Forelimb muscle (tissue), 1 donor: ENCODE data around the gene TRAF4. TPM values are rescaled to one million over a fixed set of nuclear protein-coding genes. Genes with fewer than 3 reads are reported as not detected.
"Not testable (repeated sequence)": the region's sequence is repeated elsewhere in the genome, so short reads cannot be mapped to it uniquely, and the experiment has no call there.

Experiments
- DNase-seq: peaks from one replicate; pipeline ENCODE4 v3.0.0-alpha.2; 2013; ENCODE audit warnings: low read depth
- polyA plus RNA-seq: library from polyadenylated mRNA; unstranded; fragments of 120-200 nt; gene quantifications from one replicate; pipeline ENCODE4 v1.2.1, GENCODE V29; 2013; ENCODE audit not compliant: insufficient read length

Gene TRAF4
- polyA plus RNA-seq, 1 donor = 53.6 TPM

DNA sequence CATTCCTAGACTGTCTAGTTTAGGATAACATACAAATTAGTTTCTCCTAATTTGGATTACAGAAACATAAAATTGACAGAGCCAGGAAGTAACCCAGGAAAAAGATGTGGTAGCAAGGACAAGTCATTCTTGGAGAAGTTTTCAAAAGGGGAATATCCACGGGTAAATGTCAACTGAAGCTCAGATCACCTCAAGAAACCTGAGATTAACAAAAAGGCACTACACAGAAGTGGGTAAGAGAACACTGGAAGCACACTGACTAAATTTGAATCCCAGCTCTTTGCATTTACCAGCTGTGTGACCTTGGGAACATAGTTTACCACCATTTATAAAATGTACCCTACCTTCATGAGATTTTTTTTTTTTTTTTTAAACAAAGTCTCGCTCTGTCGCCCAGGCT is 39.4 kb downstream of the TRAF4 start:
- no peak for DNase-seq

DNA sequence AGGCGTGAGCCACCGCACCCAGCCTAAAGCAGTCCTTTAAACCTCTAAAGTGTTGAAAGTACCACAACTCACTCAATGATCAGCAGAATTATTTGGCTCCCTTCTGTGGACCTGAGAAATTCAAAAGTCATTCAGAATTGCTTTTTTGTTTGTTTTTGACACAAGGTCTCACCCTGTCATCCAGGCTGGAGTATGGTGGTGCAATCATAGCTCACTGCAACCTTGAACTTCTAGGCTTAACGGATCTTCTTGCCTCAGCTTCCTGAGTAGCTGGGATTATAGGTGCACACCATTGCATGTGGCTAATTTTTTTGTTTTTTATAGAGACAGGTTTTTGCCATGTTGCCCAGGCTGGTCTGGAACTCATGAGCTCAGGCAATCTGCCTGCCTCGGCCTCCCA is 44.3 kb downstream of the TRAF4 start:
- DNase-seq = no peak

DNA sequence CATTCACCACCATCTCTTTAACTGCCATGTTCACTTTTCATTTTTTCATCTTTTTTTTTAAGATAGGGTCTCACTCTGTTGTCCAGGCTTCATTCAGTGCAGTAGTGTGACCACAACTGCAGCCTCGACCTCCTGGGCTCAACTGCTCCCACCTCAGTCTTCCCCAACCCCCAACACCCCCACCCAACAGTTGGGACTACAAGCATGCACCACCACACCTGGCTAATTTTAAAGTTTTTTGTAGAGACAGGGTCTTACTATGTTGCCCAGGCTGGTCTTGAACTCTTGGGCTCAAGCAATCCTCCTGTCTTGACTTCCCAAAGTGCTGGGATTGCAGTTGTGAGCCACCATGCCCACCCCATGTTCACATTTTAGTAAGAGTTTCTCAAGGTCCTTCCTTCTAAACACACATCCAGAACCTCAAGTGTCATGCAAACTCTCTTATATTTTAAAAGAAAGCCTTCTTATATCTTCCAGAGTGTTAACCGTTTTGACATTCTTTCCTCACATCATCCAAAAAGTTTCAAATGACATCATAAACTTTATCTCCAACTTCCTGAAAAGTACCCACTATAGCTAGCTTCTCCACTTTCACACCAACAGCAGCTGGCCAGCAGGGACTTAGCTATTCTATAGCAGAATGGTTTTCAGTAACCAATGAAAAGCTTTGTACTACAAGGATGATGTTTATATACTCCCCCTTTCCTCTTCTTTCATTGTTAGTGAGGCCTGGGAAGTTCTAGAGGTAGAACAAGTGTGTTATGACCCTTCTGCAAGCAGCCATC is 49.3 kb downstream of the TRAF4 start:
- DNase-seq = no peak

DNA sequence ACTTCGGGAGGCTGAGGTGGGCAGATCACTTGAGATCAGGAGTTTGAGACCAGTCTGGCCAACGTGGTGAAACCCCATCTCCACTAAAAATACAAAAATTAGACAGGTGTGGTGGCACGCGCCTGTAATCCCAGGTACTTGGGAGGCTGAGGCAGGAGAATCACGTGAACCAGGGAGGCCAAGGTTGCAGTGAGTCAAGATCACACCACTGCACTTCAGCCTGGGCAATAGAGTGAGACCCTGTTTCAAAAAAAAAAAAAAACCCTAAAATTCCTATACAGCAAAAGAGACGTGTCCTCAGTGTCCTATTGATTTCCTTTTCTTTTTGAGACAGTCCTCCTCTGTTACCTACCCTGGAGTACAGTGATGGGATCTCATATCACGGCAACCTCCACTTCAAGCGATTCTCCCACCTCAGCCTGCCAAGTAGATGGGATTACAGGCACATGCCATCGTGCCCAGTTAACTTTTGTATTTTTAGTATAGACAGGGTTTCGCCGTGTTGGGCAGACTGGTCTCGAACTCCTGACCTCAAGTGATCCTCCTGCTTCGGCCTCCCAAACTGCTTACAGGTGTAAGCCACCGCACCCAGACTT is 51.1 kb downstream of the TRAF4 start:
- not testable (repeated sequence) for DNase-seq

DNA sequence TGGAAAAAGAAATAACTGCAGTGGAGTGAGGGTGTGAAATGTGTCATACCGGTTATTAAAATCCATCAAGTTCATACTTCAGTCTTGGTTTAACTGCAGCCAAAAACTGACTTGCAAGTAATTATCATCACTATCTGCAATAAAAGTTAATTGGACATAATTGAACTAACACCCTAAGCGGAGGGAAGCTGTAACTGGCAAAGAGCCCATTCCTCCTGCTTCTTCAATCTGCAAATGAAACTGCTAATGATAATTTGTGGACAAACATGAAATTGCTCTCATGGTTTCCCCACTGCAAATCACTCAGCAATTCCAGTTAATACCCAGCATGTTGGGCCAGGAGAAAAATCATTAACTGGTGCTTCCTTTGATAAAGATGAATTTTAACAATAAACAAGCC is 52.3 kb downstream of the TRAF4 start:
- no peak for DNase-seq

Other genes starting within 250 kb of the TRAF4 start
- not detected for gene FOXN1, start 237.7 kb upstream of the TRAF4 start, polyA plus RNA-seq
- gene UNC119, start 191.4 kb upstream of the TRAF4 start, polyA plus RNA-seq = 10.7 TPM
- gene PIGS, start 172.5 kb upstream of the TRAF4 start, polyA plus RNA-seq = 44.4 TPM
- 1.4 TPM for gene ALDOC, start 167.1 kb upstream of the TRAF4 start, polyA plus RNA-seq
- 18.5 TPM for gene SPAG5, start 145.0 kb upstream of the TRAF4 start, polyA plus RNA-seq
- gene RSKR, start 129.8 kb upstream of the TRAF4 start, polyA plus RNA-seq = 17.3 TPM
- gene BLTP2, start 98.9 kb upstream of the TRAF4 start, polyA plus RNA-seq = 50.6 TPM
- gene SDF2, start 82.1 kb upstream of the TRAF4 start, polyA plus RNA-seq = 34.8 TPM
- 38.9 TPM for gene SUPT6H, start 81.8 kb upstream of the TRAF4 start, polyA plus RNA-seq
- 3.1 TPM for gene PROCA1, start 32.1 kb upstream of the TRAF4 start, polyA plus RNA-seq
- 61.9 TPM for gene RAB34, start 26.1 kb upstream of the TRAF4 start, polyA plus RNA-seq
- 1,425 TPM for gene RPL23A, start 24.0 kb upstream of the TRAF4 start, polyA plus RNA-seq
- gene TLCD1, start 17.8 kb upstream of the TRAF4 start, polyA plus RNA-seq = 4.2 TPM
- gene NEK8, start 15.2 kb upstream of the TRAF4 start, polyA plus RNA-seq = 3.3 TPM
- 13.2 TPM for gene FAM222B, start 98.8 kb downstream of the TRAF4 start, polyA plus RNA-seq
- gene ERAL1, start 111.0 kb downstream of the TRAF4 start, polyA plus RNA-seq = 42.0 TPM
- 72.4 TPM for gene FLOT2, start 153.7 kb downstream of the TRAF4 start, polyA plus RNA-seq
- gene DHRS13, start 159.1 kb downstream of the TRAF4 start, polyA plus RNA-seq = 2.8 TPM
- gene PHF12, start 207.5 kb downstream of the TRAF4 start, polyA plus RNA-seq = 27.9 TPM